ENCODE measurements around the gene TEAD3.
"Not testable (repeated sequence)": the region's sequence is repeated elsewhere in the genome, so short reads cannot be mapped to it uniquely, and the experiment has no call there.

TEAD3 gene

GRCh38 chr6:35445691-35446090, 51.2 kb downstream of the TEAD3 start:
- no peak for DNase-seq

- no peak for DNase-seq
Observed at GRCh38 chr6:35443341-35444030, 53.4 kb downstream of the TEAD3 start.

- no peak for DNase-seq
Observed at GRCh38 chr6:35442693-35443092, 54.2 kb downstream of the TEAD3 start.

GRCh38 chr6:35441642-35442041, 55.2 kb downstream of the TEAD3 start:
- DNase-seq, result no peak

- DNase-seq, result no peak
Observed at GRCh38 chr6:35441205-35441604, 55.7 kb downstream of the TEAD3 start.

- no peak for DNase-seq
Observed at GRCh38 chr6:35439308-35439707, 57.6 kb downstream of the TEAD3 start.

DNA sequence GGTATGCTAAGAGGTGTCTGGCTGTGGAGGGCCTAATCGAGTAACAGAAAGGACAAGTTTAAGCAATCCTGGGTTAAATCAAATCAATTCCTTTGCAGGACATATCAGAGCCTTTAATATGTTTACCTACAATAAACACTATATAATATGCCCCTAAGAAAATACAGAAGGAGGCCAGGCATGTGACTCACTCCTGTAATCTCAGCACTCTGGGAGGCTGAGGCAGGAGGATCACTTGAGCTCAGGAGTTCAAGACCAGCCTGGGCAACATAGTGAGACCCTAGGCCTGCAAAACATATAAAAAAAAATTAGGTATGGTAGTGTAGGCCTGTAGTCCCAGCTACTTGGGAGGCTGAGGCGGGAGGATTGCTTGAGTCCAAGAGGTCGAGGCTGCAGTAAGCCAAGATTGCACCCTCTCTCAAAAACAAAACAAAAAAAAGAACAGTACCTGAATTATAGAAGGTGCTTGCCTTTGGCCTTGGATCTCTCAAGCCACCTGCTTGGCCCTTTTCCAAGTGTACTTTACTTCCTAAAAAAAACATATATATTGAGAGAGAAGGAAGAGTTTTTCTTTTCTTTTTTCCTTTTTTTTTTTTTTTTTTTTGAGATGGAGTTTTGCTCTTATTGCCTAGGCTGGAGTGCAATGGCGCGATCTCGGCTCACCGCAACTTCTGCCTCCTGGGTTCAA, 58.4 kb downstream of the TEAD3 start:
- DNase-seq, result not testable (repeated sequence)

- no peak for DNase-seq
Observed at GRCh38 chr6:35436071-35436857, 60.6 kb downstream of the TEAD3 start.

DNA sequence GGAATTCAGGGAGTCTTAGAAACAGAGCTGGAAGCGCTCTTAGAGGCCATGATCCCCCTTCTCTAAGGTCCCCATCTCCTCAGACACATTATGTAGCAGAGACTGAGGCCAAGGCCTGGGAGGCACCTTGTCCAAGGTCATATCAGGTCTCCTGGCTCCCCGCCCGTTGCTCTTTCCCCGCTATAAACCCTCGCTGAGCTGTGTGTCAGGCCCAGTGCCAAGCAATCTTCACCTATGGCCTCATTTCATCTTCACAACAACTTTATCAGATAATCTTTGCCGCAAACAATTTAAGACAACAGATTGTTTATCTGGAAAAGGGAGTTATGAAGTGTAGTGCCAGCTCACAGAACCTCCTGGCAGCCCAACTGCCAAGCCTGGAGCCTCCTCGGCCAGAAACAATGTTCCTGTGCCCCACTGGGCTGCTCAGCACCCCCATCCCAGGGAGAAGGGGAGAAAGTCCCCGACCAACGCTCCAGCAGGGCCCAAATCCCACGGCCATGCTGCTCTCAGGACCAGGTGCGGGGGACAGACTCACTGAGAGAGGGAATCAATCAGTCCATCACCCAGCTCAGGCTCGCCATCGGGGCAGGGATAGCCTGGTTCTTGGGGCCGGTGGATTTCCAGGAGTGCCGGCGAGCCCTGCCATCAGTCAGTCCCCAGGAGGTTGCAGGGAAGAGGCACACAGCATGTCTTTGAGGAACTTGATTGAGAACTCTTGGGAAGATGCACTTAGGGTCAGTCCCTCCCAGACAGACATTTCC, 61.6 kb downstream of the TEAD3 start:
- peak; percentile 38 for DNase-seq

GRCh38 chr6:35432702-35433101, 64.2 kb downstream of the TEAD3 start:
- DNase-seq, result not testable (repeated sequence)

DNA sequence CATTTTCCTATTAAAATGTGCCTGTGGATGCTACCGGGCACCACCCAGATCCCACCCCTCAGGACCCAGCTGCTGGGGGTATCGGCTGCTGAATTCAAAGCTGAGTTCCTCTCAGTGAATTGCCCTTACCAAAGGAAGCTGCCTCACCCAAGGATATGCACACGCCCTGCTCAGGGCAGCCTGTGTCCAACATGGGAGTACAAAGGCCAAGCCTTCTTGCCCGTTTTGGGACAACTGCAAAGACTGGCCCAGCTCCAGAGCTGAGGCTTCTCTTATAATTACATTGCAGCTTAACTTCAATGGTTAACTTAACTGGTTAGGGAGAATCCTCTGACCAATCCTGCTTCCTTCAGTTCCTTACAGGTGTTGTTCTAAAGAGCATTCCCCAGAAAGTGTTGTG, 64.6 kb downstream of the TEAD3 start:
- DNase-seq, result no peak

DNA sequence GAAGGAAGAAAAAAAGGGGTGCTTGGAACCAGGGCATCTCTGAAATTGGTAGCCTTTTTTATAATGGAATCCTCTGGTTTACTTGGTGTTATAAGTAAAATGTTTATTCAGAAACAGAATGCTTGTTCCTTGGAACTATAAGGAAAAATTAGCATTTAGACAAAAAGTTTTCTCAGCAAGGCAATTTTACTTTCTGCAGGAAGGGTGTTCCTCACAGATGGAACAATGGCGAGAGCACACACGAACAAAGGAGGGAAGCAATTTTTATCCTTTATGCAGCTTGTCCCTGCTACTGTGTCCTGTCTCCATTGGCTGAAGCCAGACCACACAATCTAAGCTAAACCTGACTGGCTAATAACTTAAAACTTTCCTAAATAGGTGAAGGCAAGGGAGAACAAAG, 67.4 kb downstream of the TEAD3 start:
- no peak for DNase-seq

DNA sequence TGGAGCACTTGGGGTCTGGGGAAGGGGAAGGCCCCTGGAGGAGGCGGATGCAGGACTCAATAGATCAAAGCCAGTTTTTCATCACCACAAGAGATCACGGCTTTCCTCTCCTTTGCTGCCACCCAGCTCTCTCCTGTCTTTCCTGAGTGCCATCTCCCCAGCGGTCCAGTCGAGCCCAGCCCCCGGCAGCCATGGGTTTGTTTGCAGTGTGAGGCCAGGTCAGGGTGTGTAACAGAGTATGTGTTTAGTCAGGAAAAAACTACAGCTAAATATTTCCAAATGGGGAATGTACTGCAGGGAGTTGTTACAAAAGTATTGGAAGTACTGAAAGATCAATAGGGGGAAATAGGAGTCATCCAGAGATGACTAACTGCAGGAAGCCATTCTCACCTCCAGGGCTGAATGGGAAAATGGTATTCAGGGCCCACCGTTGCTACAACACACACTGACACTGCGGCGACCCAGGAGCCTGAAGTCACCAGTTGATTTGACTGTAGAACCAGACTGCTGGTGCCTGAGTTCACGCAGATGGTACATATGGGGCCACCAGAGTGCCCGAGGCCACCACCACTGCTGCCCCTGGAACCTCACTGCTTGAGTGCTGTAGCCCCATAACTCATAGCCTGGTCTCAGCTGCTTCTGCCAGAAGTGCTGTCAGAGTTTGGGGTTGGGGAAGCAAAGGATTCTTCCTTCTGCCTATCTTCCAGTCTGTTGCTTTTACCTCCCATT, 68.3 kb downstream of the TEAD3 start:
- no peak for DNase-seq

GRCh38 chr6:35427851-35428321, 69.0 kb downstream of the TEAD3 start:
- no peak for DNase-seq

GRCh38 chr6:35427435-35427834, 69.4 kb downstream of the TEAD3 start:
- no peak for DNase-seq

DNA sequence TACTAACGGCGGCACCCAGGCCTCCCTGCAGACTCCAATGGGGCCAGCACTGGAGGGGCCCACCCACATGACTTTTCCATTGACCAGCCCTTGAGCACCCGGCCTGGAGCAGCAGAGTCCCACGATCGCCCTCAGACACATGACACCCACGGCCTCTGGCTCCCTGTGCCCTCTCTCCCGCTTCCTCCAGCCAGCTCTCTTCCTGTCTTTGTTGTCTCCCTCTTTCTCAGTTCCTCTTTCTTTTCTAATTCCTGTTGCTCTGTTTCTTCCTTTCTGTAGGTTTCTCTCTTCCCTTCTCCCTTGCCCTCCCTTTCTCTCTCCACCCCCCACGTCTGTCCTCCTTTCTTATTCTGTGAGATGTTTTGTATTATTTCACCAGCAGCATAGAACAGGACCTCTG, 70.8 kb downstream of the TEAD3 start:
- DNase-seq, result no peak

DNA sequence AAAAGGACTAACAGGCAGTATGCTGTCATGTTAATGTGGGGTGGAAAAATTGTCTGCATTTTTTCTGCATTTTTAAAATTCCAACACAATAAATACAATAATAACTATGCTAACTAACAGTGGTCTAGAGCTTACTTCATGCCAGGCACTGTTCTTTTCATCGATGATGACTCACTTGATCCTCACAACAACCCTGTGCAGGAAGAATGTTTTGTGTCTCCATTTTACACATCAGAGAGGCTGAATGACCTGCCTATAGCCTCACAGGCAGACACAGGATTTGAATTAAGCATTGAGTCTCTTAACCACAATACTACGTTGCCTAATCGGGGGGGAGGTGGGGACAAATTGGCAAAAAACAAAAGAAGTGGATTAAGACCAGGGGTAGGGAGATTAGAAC, 71.6 kb downstream of the TEAD3 start:
- no peak for DNase-seq

Measured in NCI-H1105 treated with DMSO at 0.1 percent for 48 hours (cell line).